Heart left ventricle (tissue), 16 donors: ENCODE data around the gene CLEC1B. TPM values are rescaled to one million over a fixed set of nuclear protein-coding genes. Genes with fewer than 3 reads are reported as not detected.

Experiments used
- ATAC-seq, 4 donors: fragments of 200-7000 bp; cut with Tn5 transposase; one replicate each; pipeline ENCODE4 v1.9.1; 2020 to 2022; ENCODE audit warnings: moderate library complexity in 4 of 4, mild to moderate bottlenecking in 3 of 4, moderate number of reproducible peaks in 1 of 4
- DNase-seq, 5 donors: peaks; one replicate each; pipeline ENCODE4 v3.0.0-alpha.2; 2020
- H3K27ac ChIP-seq, 12 donors: fragments of 200-600 bp; sonication (generic) in 4 of 12; one replicate each; pipeline versions ENCODE4 v1.5.0 to v1.8.0; 2016 to 2022; ENCODE audit warnings: mild to moderate bottlenecking in 2 of 12
- H3K27me3 ChIP-seq, 9 donors: fragments of 200-600 bp; sonication (generic) in 2 of 9; one replicate each; pipeline versions ENCODE4 v1.5.1 to v1.8.0; 2016 to 2022; ENCODE audit warnings: mild to moderate bottlenecking in 3 of 9
- H3K36me3 ChIP-seq, 9 donors: fragments of 200-600 bp; sonication (generic) in 2 of 9; one replicate each; pipeline versions ENCODE4 v1.5.0 to v1.8.0; 2018 to 2022; ENCODE audit warnings: mild to moderate bottlenecking in 2 of 9
- H3K4me1 ChIP-seq, 12 donors: fragments of 200-600 bp; sonication (generic) in 4 of 12; one replicate each; pipeline versions ENCODE4 v1.5.0 to v1.8.0; 2016 to 2022; ENCODE audit warnings: mild to moderate bottlenecking in 3 of 12
- H3K4me3 ChIP-seq, 12 donors: fragments of 200-600 bp; sonication (generic) in 4 of 12; one replicate each; pipeline versions ENCODE4 v1.5.0 to v1.8.0; 2017 to 2022; ENCODE audit warnings: mild to moderate bottlenecking in 9 of 12, moderate library complexity in 4 of 12
- H3K9me3 ChIP-seq, 12 donors: fragments of 200-600 bp; sonication (generic) in 4 of 12; one replicate each; pipeline versions ENCODE4 v1.5.0 to v1.8.0; 2016 to 2022; ENCODE audit warnings: mild to moderate bottlenecking in 1 of 12
- CTCF ChIP-seq, 12 donors: fragments of 200-600 bp; sonication (generic) in 4 of 12; IDR thresholded peaks; one replicate each; pipeline versions ENCODE4 v1.5.0 to v1.8.0; 2018 to 2022; ENCODE audit warnings: antibody characterized with exemption in 12 of 12, mild to moderate bottlenecking in 5 of 12
- POLR2A ChIP-seq, 2 donors: fragments of 450-650 bp; IDR thresholded peaks; one replicate each; pipeline ENCODE4 v1.6.1; 2017; ENCODE audit warnings: antibody characterized with exemption in 2 of 2, mild to moderate bottlenecking in 2 of 2, moderate library complexity in 2 of 2
- WGBS, 4 donors: extraction: QIAGEN DNeasy Blood & Tissue Kit in 2 of 4; methylation state at CpG; one replicate each; pipeline versions ENCODE4 v1.1.5 to v1.1.7; 2013 to 2018; 5-methylcytosine and 5-hydroxymethylcytosine counted together
- intact Hi-C, 10 donors: fragments of 100-400 bp; cut with DNase I; formaldehyde crosslinking; loops; one replicate each; pipeline versions ENCODE4 v1.11.1 to v1.14.2; 2022
- polyA plus RNA-seq, 2 donors: library from polyadenylated mRNA; stranded (reverse); fragments of 200-250 nt; gene quantifications; one replicate each; pipeline ENCODE4 v1.2.3, GENCODE V29; 2013
- total RNA-seq, 9 donors: library from RNA; depleted of rRNA in 2 of 9; stranded (reverse); fragments of >200 nt in 2 of 9; fragmentation: NEBNext Ultra II Directional in 3 of 9; extraction: Animal tissue kit (Norgen Biotek cat#: 25700) in 3 of 9; gene quantifications; one replicate each; pipeline versions ENCODE4 v1.1.0 to v1.2.4, GENCODE V29; 2016 to 2023
- donor health status: ischemic (EF 13 %, LVEDD 7.1; RV severe dilation, severe dysfunction).
- donor health status: healthy with polysubstance abuse.
- donor health status: DM: no; HTN: yes; CAD: no.
- donor health status: DM: no; HTN: no; CAD: no.
- donor health status: ischemic (EF 25% LVEDD 6.9; RV normal size, moderate dysfunction).
- donor health status: ischemic (EF 25% LVEDD 5.7; RV mildly dilated, moderate dysfunction).
- donor health status: healthy.
- donor health status: DM: yes; HTN: yes; CAD: no.
- donor health status: ischemic (EF 35%, LVEDD 5.7; RV mildly dilated, moderate dysfunction).
- donor health status: nonischemic (EF 11% LVEDD 7.7; RV severe dilation, severe dysfunction).
- donor health status: DM: yes; HTN: yes; CAD: no.
- donor health status: PGD.
- donor health status: ischemic (EF 29% LVEDD 5.4; RV normal size, mild dysfunction).
- donor health status: nonischemic (EF 23%, LVEDD 6.1; RV moderate dilation, normal function).

Gene CLEC1B
- total and polyA plus RNA-seq, 11 donors = not detected

- no peak for DNase-seq
Observed at GRCh38 chr12:9951026-9951675, 47.8 kb downstream of the CLEC1B start.

DNA sequence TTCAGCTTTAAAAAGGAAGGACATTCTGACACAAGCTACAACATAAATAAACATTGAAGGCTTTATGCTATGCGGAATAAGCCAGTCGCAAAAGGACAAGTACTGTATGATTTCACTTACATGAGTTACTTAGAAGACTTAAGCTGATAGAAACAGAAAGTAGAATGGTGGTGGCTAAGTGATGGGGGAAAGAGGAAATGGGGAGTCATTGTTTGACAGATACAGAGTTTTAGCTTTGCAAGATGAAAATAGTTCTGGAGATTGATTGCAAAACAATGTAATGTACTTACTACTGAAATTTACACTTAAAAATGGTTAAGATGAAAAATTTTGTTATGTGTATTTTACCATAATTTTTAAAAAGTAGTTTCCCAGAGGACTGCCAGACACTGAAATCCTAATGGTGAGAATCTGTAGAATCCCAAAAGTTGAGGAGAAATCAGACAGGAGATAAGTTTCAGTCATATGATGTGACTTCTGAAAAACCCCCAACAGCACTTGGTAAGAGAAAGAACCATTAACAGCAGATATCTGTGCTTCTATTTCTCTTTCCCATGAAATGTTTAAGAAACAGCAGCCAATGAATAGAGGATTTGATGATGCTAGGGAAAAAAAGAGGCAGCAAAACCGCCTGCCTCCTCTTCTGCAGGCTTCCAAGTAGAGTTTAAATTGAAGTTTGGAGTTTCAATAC lies 50.2 kb downstream of the CLEC1B start:
- intact Hi-C loops = no loop called here
- Histone ChIP-seq H3K9me3 (no peaks in the 10 kb centered on the region), H3K27ac (peak overlapping the region in 1 of 12 donors; percentile 80), H3K27me3 (peaks cover 0 to 3% (median 0%) of the 10 kb centered on the region in 9 donors), H3K4me3 (no peak overlapping the region), H3K4me1 (peaks cover 0 to 44% (median 0%) of the 10 kb centered on the region in 12 donors), H3K36me3 (no peaks in the 10 kb centered on the region)
- DNase-seq (no peak), ATAC-seq (no peak)
- TF ChIP-seq POLR2A (IDR thresholded peaks at IDR 0.05) (no peak), CTCF (IDR thresholded peaks at IDR 0.05) (no peak)
- 71 to 78% (median 76%) methylated on average over 3 of the region's 3 CpGs for WGBS, 4 donors

More at GRCh38 chr12:9951026-9951675, 47.8 kb downstream of the CLEC1B start:
- Histone ChIP-seq H3K27me3 (peaks cover 0 to 3% (median 0%) of the 10 kb centered on the region in 9 donors), H3K9me3 (no peaks in the 10 kb centered on the region), H3K27ac (peak overlapping the region in 1 of 12 donors; percentile 44), H3K4me3 (no peak overlapping the region), H3K36me3 (no peaks in the 10 kb centered on the region), H3K4me1 (peaks cover 0 to 33% (median 0%) of the 10 kb centered on the region in 12 donors)
- 73 to 83% (median 82%) methylated on average over 5 of the region's 5 CpGs for WGBS, 4 donors
- intact Hi-C loops = no loop called here
- ATAC-seq = no peak
- no peak for TF ChIP-seq CTCF (IDR thresholded peaks at IDR 0.05)
- TF ChIP-seq POLR2A (IDR thresholded peaks at IDR 0.05) = no peak

- DNase-seq = no peak
- H3K4me1 ChIP-seq = peaks cover 0 to 44% (median 0%) of the 10 kb centered on the region in 12 donors
- no peaks in the 10 kb centered on the region for H3K36me3 ChIP-seq
- H3K27ac ChIP-seq = peak overlapping the region in 1 of 12 donors; percentile 80
- TF ChIP-seq CTCF (IDR thresholded peaks at IDR 0.05) = no peak
- no peak for TF ChIP-seq POLR2A (IDR thresholded peaks at IDR 0.05)
- H3K27me3 ChIP-seq = peaks cover 0 to 3% (median 0%) of the 10 kb centered on the region in 9 donors
- no peak for ATAC-seq
- no peaks in the 10 kb centered on the region for H3K9me3 ChIP-seq
- intact Hi-C loops = no loop called here
- H3K4me3 ChIP-seq = no peak overlapping the region
- 71 to 83% (median 74%) methylated on average over 3 of the region's 3 CpGs for WGBS, 4 donors
Observed at GRCh38 chr12:9947674-9948073, 51.2 kb downstream of the CLEC1B start.

DNA sequence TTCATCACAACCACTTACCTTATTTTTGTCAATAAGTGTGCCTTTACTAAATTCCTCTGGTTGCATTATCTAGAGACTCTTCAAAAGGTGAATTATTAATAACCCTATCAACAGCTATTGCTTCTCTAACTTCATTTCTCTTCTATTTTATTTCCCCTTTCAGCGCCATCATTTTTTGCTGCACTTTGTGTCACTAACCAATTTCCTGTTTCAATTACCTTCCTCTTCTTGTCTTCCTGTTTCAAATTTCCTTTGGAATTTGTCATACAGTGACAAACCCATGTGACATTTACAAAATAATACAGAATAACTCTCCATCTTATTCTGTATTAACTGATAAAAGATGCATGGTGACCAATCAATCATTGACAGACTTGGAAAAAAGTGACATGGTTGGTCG lies 54.5 kb downstream of the CLEC1B start:
- Histone ChIP-seq H3K4me1 (peaks cover 0 to 25% (median 0%) of the 10 kb centered on the region in 12 donors), H3K9me3 (no peaks in the 10 kb centered on the region), H3K27me3 (peaks cover 0 to 14% (median 0%) of the 10 kb centered on the region in 9 donors), H3K27ac (peak overlapping the region in 1 of 12 donors; percentile 49), H3K4me3 (no peak overlapping the region), H3K36me3 (no peaks in the 10 kb centered on the region)
- DNase-seq (no peak), ATAC-seq (no peak)
- no peak for TF ChIP-seq POLR2A (IDR thresholded peaks at IDR 0.05)
- no peak for TF ChIP-seq CTCF (IDR thresholded peaks at IDR 0.05)
- WGBS, 4 donors = 67 to 74% (median 68%) methylated on average over 2 of the region's 2 CpGs
- intact Hi-C loops = no loop called here
